Erythroblast (primary cell): Measurements from ENCODE around the gene APPBP2.

Experiments
- GATA1 ChIP-seq: IDR thresholded peaks from 2 replicates; pipeline ENCODE4 v1.6.1; 2011; ENCODE audit warnings: low read depth, mild to moderate bottlenecking, control low read depth, low read length, moderate library complexity
- POLR2A ChIP-seq: IDR thresholded peaks from 2 replicates; pipeline ENCODE4 v1.6.1; 2011; ENCODE audit warnings: mild to moderate bottlenecking, low read length

DNA sequence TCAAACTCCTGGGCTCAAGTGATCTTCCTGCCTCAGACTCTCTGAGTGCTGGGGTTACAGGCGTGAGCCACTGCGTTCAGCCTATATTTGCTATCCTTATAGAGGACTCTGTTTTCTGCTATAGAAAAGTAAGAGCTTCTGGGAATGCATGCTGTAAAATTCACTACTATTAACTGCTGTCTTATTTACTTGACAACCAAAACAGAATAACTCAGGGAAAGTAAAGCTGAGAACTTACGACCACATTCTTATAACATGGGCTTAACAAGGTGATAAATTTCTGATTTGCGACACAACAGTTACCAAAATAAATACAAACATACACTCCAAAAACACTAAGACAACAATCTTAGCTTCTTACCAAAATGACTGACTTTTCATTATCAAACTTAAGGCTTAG lies 23.9 kb downstream of the APPBP2 start:
- TF ChIP-seq POLR2A (no peak), GATA1 (no peak)
